ENCODE results near the gene SUCLA2.
"Not testable (repeated sequence)": the region's sequence is repeated elsewhere in the genome, so short reads cannot be mapped to it uniquely, and the experiment has no call there.

SUCLA2 gene

DNA sequence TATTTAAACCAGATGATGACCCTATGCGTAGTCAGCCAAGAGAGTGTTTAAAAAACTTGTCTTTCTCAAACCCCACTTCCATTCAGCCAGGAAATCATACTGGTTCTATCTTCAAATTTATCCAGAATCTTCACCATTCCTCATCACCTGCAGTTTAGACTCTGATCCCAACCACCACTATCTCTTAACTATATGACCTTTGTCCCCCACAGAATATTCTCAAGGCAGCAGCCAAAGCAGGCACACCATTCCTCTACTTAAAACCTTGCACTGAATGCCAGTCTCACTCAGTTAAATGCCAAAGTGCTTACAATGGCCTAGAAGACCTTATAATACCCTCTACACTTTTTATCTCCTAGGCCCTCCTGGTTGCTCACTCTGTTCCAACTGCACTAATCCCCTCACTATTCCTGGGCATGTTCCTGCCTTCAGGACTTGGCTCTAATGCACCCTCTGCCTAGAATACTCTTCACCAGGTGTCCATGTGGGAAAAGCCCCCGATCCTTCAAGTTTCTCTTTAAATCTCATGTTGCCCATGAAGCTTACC, 10.1 kb downstream of the SUCLA2 start:
- DNase-seq = no peak

GRCh38 chr13:47990427-47990826, 10.6 kb downstream of the SUCLA2 start:
- DNase-seq = no peak

DNA sequence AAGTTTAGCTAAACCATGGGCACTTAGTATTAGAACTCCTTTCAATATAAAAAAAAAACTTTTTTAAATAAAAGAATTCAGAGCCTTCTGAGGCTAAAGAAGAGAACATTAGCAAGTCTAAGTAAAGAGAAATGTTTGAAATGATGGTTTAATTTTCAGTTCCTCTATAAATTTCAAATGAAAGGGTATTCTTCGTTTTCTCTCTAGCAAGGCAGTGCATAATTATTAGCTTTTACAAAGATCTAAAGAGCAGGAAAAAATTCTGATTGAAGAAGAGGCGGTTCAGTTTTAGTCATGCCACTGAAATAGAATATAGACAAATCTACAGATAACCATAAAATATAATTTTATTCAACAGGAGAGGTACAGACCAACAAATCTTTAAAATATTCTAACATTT, 18.0 kb downstream of the SUCLA2 start:
- no peak for DNase-seq

- no peak for DNase-seq
These were observed 24.7 kb downstream of the SUCLA2 start for GRCh38 chr13:47976325-47976724.

- DNase-seq = no peak
These were observed 36.2 kb downstream of the SUCLA2 start for GRCh38 chr13:47964863-47965262.

- DNase-seq = no peak
These were observed 38.8 kb downstream of the SUCLA2 start for GRCh38 chr13:47962237-47962636.

- DNase-seq = no peak
These were observed 41.4 kb downstream of the SUCLA2 start for GRCh38 chr13:47959468-47960247.

- no peak for DNase-seq
These were observed 44.0 kb downstream of the SUCLA2 start for GRCh38 chr13:47957073-47957472.

GRCh38 chr13:47955836-47956235, 45.2 kb downstream of the SUCLA2 start:
- DNase-seq = no peak

- no peak for DNase-seq
These were observed 51.3 kb downstream of the SUCLA2 start for GRCh38 chr13:47949799-47950198.

DNA sequence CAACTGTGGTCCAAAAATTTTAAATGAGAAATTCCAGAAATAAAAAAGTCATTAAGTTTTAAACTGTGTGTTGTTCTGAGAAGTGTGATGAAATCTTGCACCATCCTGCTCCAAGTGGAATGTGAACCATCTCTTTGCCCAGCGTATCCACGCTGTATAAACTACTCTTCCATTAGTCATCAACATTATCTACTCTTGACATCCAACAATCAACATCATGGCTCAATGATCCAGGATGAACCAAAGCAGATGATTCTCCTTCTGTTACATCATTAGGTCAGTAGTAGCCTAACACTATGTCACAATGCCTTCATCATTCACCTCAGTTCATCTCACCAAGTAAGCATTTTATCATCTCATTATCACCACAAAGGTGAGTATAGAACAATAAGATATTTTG, 55.3 kb downstream of the SUCLA2 start:
- no peak for DNase-seq

GRCh38 chr13:47945146-47945545, 55.9 kb downstream of the SUCLA2 start:
- not testable (repeated sequence) for DNase-seq

- no peak for DNase-seq
These were observed 66.7 kb downstream of the SUCLA2 start for GRCh38 chr13:47934371-47934770.

GRCh38 chr13:47932950-47933923, 67.8 kb downstream of the SUCLA2 start:
- DNase-seq = no peak

DNA sequence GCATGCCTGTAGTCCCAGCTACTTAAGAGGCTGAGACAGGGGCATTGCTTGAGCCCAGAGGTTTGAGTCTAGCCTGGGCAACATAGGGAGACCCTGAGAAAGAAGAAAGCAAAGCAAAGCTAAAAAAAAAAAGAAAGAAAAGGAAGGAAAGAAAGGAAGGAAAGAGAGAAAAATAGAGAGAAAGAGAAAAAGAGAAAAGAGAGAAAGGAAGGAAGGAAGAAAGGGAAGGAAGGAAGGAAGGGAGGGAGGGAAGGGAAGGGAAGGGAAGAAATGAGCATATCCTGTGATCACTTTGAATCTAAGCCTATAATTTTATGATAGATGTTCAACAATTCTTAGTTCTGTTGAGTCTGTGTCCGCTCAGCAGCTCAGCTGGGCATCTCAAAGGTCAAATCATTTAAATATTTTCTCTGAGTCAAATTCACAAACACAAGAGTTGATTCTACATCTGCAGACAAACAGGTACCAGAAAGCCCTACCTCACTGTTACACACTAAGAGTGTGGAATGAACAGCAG, 70.4 kb downstream of the SUCLA2 start:
- no peak for DNase-seq

GRCh38 chr13:47929156-47929555, 71.9 kb downstream of the SUCLA2 start:
- no peak for DNase-seq

DNA sequence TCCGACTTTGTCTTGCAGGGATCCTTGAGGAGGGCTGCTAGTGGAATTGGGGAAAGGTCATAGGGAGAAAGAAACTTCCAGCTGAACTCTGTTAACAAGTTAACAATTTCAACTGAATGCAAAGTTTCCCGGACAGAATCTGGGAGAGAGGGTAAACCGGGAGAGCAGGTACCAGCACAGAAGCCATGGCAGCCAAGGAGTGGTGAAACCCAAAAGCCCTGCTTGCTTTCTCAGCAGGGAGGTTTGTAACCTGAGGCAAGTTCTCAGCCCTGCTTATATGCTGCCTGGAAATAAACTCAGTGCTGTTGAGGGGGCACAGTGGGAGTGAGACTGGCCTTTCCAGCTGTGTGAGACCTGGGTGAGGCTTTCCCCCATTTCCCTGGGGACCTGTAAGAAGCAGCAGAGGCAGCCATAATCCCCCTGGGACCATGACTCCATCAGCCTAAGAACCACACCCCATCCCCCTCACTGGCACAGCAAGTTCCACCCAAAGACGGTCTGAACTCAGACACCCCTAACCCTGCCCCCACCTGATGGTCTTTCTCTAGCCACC, 84.0 kb downstream of the SUCLA2 start:
- DNase-seq = no peak

DNA sequence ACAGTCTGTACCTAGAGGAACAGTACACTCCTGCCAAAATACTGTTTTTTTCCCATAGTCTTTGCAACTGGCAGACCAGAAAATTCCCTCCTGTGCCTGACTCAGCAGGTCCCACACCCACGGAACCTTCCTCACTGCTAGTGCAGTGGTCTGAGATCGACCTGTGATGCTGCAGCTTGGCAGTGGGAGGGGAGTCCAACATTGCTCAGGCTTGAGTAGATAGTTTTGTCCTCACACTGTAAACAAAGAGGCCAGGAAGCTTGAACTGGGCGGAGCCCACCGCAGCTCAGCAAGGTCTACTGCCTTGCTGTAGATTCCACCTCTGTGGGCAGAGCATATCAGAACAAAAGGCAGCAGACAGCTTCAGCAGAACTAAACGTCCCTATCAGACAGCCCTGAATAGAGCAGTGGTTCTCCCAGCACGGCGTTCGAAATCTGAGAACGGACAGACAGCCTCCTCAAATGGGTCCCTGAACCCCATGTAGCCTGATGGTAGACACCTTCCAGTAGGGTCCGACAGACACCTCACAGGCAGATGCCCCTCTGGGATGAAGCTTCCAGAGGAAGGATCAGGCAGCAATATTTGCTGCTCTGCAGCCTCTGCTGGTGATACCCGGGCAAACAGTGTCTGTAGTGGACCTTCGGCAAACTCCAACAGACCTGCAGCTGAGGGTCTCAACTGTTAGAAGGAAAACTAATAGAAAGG, 92.7 kb downstream of the SUCLA2 start:
- DNase-seq = no peak

DNA sequence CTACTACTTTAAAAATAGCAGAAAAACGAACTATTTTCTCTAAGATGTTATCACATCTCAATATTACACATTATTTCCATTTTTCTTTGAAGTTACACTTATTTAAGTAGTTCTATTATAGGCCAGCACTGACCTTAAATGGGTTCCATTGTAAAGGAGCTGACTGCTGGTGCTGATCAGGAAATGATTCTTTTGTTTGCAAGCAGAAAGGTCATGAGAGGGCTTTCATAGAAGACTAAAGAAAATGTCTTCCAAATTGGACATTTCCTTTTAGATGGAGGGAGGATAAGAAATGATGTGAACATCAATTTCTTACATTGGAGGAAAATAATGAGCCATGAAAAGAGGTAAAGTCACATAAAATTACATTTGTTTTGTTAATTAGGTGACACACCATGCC, 96.2 kb downstream of the SUCLA2 start:
- DNase-seq = no peak

GRCh38 chr13:47904241-47904640, 96.8 kb downstream of the SUCLA2 start:
- DNase-seq = peak; percentile 68

GRCh38 chr13:47903836-47904235, 97.2 kb downstream of the SUCLA2 start:
- DNase-seq = no peak

GRCh38 chr13:47901441-47901840, 99.6 kb downstream of the SUCLA2 start:
- DNase-seq = no peak

Measured in NCI-H2227 treated with DMSO at 0.1 percent for 48 hours (cell line).